Fibroblast of pulmonary artery (primary cell): Measurements from ENCODE around the gene RTP5.

Experiments
- DNase-seq: peaks from one replicate; pipeline ENCODE4 v3.0.0-alpha.2; 2010; ENCODE audit warnings: low read depth
- H3K4me3 ChIP-seq: replicated peaks from 2 replicates; pipeline ENCODE4 v1.5.1; 2011; ENCODE audit warnings: low read depth, mild to moderate bottlenecking, control low read depth, low read length, moderate library complexity
- TF ChIP-seq, protein P1 (sequence below): IDR thresholded peaks from 2 replicates; pipeline ENCODE4 v1.5.1; 2011; ENCODE audit warnings: mild to moderate bottlenecking, control low read depth, low read length, inconsistent platforms; ENCODE audit errors: missing control alignments

The RTP5 gene

DNA sequence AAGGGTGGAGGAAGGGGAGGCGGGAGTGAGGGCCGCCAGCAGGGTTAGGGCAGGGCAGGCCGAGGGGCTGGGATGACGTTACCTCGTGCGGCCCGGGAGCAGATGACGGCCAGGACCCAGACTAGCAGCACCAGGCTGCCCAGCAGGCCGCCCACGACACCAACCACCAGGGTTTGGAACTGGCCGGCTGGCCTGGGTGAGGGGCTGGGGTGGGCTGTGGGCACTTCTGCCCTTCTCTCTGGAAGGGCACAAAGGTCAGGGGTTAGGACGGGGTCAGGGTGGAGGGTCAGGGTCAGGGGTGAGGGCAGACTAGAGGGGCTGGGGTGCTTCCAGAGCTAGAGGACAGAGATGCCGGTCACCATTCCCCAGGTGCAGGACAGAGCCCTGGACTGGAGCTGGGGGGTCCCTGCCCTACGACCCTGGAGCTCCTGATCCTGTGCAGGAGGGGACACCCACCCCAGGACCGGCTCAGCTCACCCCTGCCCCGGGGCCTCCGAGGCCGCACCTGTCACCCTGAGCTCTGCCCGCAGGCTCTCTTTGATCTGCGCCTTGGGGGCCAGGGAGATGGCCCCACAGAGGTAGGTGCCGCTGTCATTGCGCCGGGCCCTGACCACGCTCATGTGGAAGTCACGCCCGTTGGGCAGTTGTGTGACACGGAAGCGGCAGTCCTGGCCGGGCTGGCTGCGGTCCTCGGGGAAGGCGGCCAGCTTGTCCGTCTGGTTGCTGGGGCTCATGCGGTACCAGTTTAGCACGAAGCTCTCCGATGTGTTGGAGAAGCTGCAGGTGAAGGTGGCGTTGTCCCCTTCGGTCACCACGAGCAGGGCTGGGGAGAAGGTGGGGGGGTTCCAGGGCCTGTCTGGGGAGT, 17.2 kb upstream of the RTP5 start:
- TF ChIP-seq, protein P1, sequence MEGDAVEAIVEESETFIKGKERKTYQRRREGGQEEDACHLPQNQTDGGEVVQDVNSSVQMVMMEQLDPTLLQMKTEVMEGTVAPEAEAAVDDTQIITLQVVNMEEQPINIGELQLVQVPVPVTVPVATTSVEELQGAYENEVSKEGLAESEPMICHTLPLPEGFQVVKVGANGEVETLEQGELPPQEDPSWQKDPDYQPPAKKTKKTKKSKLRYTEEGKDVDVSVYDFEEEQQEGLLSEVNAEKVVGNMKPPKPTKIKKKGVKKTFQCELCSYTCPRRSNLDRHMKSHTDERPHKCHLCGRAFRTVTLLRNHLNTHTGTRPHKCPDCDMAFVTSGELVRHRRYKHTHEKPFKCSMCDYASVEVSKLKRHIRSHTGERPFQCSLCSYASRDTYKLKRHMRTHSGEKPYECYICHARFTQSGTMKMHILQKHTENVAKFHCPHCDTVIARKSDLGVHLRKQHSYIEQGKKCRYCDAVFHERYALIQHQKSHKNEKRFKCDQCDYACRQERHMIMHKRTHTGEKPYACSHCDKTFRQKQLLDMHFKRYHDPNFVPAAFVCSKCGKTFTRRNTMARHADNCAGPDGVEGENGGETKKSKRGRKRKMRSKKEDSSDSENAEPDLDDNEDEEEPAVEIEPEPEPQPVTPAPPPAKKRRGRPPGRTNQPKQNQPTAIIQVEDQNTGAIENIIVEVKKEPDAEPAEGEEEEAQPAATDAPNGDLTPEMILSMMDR: no peak
- no peak for DNase-seq
- no peak overlapping the region for H3K4me3 ChIP-seq

DNA sequence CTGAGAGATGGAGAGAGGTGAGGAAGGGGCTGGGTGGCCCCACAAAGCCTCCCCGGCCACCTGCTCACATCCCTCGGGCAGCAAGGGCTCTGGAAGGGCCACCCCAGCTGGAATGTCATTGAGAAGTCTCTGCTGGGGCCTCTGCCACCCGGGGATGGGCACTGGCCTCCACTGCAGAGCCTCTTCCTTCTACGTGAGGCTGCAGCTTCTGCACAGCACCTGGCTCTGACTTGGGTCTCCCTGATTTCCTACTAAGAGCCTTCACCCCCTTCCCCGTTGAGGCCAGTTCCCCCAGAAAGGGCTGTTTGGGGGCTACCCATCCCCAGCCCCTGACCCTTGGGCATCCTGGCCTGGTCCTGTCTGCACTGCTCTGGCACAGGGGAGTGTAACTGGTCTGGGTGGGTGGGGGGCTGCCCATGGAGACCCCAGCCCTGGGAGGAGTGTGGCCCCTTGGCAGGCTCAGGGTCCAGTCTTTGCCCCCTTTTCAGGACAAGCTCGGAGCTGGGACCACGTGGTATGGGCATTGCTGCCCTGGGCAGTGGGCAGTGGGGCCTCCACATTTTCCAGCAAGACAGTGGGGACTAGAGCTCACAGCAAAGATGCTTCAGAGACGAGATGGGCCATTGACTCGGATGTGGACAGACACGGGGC, 16.4 kb upstream of the RTP5 start:
- H3K4me3 ChIP-seq: no peak overlapping the region
- DNase-seq: no peak
- TF ChIP-seq, protein P1: no peak

DNA sequence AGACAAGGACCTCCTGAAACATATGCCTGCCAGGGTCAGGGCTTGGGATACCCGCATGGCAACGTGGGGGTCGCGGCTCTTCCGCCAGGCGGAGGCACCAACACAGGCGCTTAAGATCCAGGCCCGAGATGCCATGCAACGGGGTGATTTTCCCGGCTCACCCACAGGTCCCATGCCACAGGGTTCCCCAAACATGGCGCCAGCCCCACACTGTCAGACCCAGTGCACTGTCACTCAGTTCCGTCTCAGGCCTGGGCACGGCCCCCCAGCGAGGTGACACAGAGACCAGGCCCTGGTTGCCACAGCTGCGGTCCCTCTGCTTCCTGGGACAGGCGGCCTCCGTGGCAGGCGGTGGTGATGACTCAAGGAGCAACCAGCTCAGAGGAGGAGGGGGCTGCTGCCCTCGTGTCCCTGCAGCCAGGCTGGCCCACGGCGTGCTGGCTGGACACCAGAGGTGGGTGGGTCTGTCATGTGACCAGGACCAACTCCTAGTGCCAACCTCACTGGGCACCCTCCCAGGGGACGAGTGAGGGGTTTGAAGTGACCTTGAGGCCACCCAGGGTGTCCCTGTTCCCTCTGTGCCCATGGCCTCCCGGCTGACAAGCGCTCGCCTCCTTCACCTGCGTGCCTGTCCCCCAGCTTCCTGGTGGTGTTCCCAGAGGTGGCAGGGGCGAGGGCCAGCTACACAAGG, 15.7 kb upstream of the RTP5 start:
- TF ChIP-seq, protein P1: no peak
- no peak overlapping the region for H3K4me3 ChIP-seq
- DNase-seq: no peak

DNA sequence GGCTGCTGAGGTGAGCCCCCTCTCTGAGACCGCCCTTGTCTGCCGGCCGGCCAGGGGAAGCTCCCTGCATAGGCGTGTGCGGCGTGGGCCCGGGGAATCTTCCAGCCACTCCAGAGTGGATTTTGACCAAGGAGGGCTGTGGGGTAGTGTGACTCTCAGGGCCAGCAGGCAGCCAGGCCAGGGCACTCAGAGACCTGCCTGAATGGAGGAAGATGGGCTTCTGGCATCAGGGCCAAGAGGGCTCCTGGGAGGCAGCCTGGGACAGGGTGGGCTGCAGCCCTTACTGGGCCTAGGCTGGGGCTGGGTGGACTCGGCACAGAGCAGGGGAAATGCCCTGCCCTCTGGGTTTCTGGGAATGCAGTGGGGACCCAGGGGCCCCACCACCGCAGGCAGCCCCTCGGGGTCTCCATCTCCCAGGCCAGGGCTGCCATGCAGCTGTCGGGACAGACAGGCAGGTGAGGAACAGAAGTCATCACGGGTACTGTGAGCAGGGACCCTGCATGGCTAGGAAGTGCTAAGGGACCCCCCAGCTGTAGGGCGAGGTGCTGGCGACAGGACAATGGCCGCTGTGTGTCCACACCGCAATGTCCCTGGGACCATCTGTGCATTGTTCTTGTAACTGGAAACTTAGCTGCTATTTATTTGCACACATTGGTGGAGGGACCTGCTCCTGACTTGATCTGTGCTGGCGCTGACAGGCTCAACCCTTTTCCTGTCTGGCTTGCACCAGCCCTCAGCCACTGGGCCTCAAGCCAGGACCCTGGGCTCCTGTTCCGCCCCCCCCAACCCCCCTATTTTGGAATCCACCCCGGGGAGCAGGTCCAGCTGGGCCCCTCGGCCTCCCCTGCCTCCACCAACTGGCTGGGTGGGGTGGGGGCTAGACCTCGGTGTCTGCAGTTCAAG, 14.9 kb upstream of the RTP5 start:
- DNase-seq: no peak
- TF ChIP-seq, protein P1: no peak
- H3K4me3 ChIP-seq: no peak overlapping the region

DNA sequence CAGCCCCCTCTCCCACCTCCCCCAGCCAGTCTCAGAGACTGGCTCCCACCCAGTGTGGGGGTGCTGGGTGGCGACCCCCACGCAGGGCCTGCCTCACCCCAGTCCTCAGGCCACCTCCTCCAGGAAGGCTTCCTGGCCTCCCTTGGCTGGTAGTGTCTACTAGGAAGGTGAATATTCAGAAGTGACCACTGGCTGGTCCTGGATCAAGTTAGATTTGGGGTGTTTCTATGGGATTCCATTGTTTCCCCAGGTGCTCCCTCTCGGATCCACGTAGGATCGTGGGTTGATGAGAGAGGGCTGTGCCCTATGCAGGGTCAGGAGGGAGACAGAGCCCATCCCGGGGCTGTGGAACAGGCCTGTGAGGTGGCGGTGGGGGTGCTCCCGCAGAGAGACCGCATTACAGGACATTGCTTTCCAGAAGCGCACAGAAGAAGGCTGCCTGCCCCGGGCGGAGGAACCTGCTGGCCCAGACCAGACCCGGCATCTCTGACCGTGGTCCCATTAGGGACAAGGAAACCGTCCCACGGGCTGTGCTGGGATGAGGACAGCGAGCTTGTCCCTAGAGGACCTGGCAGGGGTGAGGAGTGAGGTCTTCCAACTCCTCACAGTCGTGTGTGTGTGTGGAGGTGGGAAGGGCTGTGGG, 14.2 kb upstream of the RTP5 start:
- DNase-seq: no peak
- TF ChIP-seq, protein P1: no peak
- no peak overlapping the region for H3K4me3 ChIP-seq

DNA sequence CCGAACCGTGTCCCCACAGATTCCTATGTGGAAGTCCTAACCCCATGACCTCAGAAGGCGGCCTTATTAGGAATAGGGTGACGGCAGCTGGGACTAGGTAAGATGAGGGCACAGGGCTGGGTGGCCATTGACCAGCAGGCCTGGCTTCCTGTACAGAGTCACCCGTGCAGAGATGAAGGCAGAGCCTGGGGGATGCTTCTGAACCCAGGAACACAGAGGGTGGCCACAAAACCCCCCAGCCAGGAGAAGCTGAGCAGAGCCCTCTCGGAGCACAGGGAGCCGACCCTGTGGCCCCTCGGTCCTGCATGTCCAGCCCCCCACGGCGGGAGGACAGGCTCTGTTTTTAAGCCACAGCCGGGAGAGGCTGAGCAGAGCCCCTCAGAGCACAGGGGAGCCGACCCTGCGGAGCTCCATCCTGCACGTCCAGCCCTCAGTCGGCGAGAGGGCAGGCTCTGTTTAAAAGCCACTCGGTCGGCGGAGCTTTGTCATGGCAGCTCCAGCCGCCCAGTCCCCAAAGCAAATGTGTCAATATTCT, 13.6 kb upstream of the RTP5 start:
- TF ChIP-seq, protein P1: no peak

More for the DNA sequence above, 13.6 kb upstream of the RTP5 start:
- no peak for DNase-seq
- no peak overlapping the region for H3K4me3 ChIP-seq
